Ishikawa (cell line): ENCODE data around the gene CLDND2.

Experiments used
- CEBPB ChIP-seq: IDR thresholded peaks from 2 replicates; pipeline ENCODE4 v1.6.1; 2012
- CREB1 ChIP-seq: IDR thresholded peaks from 2 replicates; pipeline ENCODE4 v1.6.1; 2012; ENCODE audit warnings: low read depth
- EGR1 ChIP-seq: IDR thresholded peaks from 2 replicates; pipeline ENCODE4 v1.6.1; 2012
- EP300 ChIP-seq: IDR thresholded peaks from 2 replicates; pipeline ENCODE4 v1.6.1; 2012; ENCODE audit warnings: borderline replicate concordance
- FOXM1 ChIP-seq: IDR thresholded peaks from 2 replicates; pipeline ENCODE4 v1.6.1; 2012; ENCODE audit warnings: low read depth, borderline replicate concordance
- NFIC ChIP-seq: IDR thresholded peaks from 2 replicates; pipeline ENCODE4 v1.6.1; 2012
- RAD21 ChIP-seq: IDR thresholded peaks from 2 replicates; pipeline ENCODE4 v1.6.1; 2012; ENCODE audit warnings: low read depth
- TAF1 ChIP-seq: IDR thresholded peaks from 2 replicates; pipeline ENCODE4 v1.6.1; 2012; ENCODE audit warnings: low read depth, mild to moderate bottlenecking
- TCF12 ChIP-seq: IDR thresholded peaks from 2 replicates; pipeline ENCODE4 v1.6.1; 2012; ENCODE audit warnings: low read depth
- TEAD4 ChIP-seq: IDR thresholded peaks from 2 replicates; pipeline ENCODE4 v1.6.1; 2012
- YY1 ChIP-seq: IDR thresholded peaks from 2 replicates; pipeline ENCODE4 v1.6.1; 2012; ENCODE audit warnings: low read depth
- ZBTB7A ChIP-seq: IDR thresholded peaks from 2 replicates; pipeline ENCODE4 v1.6.1; 2012; ENCODE audit warnings: low read depth
- TF ChIP-seq, protein P1 (sequence below): IDR thresholded peaks from 2 replicates; pipeline ENCODE4 v1.6.1; 2012
- TF ChIP-seq, protein P2 (sequence below): IDR thresholded peaks from 2 replicates; pipeline ENCODE4 v1.6.1; 2012
- TF ChIP-seq, protein P3 (sequence below): IDR thresholded peaks from 2 replicates; pipeline ENCODE4 v1.6.1; 2012; ENCODE audit warnings: low read depth, mild to moderate bottlenecking

CLDND2 gene

DNA sequence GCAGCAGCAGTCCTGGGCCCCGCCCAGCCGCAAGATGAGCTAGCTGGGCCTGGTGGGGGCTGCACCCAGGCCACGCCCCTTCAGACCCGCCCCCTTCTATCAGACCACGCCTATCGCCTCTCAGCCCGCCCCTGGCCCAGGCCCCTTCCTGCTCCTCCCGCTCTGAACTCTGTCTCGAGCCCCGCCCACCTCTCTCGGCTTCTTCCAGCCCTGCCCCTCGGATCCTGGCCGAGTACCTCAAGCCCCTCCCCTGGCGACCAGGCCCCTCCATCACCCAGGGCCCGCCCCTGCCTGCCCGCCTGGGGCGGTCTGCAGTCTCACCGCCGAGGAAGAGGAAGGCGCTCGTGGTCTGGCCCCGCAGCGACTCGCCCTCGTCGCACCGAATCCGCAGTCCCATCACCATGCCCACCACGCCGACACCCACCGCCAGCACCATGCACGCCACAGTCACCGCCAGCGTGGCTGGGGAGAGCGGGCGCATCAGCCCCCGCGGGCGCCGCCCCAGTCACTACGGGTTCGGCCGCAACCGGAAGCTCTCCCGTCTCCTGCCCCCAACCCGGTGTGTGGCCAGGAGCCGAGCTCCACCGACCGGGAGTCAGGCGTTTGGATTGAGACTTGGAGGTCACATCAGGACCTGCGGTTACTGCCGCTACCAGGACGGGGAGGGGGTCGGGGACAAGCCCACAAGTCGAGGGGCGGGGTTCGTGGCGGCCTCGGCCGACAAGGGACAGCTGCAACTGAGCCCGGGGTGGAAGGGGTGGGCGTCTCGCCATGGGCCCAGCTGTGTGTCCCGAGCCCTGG, 1.0 kb downstream of the CLDND2 start:
- TF ChIP-seq ZBTB7A (peak; percentile 12; the same call in 1 of the 2 replicates), EP300 (no peak), TCF12 (no peak; the same call in 1 of the 2 replicates), CEBPB (no peak), CREB1 (no peak), NFIC (no peak), EGR1 (no peak)
- TF ChIP-seq, protein P1, sequence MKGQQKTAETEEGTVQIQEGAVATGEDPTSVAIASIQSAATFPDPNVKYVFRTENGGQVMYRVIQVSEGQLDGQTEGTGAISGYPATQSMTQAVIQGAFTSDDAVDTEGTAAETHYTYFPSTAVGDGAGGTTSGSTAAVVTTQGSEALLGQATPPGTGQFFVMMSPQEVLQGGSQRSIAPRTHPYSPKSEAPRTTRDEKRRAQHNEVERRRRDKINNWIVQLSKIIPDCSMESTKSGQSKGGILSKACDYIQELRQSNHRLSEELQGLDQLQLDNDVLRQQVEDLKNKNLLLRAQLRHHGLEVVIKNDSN: no peak
- TF ChIP-seq, protein P2, sequence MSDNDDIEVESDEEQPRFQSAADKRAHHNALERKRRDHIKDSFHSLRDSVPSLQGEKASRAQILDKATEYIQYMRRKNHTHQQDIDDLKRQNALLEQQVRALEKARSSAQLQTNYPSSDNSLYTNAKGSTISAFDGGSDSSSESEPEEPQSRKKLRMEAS: peak; percentile 62

DNA sequence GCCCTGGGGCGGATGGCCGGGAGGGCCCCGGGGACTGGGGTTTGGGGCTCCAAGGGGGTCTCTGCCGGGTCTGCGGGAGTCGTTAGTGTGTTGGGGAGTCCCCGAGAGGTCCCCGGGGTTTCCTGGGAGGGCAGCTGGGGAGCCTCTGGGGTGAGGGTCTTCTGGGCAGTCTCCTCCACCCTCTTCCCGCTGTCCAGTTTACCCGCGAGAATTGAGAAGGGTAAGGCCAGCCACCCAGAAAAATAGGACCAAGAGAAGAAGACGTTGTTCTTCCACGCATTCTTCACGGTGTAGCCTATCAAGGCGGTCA, 1.6 kb downstream of the CLDND2 start:
- TF ChIP-seq, protein P3, sequence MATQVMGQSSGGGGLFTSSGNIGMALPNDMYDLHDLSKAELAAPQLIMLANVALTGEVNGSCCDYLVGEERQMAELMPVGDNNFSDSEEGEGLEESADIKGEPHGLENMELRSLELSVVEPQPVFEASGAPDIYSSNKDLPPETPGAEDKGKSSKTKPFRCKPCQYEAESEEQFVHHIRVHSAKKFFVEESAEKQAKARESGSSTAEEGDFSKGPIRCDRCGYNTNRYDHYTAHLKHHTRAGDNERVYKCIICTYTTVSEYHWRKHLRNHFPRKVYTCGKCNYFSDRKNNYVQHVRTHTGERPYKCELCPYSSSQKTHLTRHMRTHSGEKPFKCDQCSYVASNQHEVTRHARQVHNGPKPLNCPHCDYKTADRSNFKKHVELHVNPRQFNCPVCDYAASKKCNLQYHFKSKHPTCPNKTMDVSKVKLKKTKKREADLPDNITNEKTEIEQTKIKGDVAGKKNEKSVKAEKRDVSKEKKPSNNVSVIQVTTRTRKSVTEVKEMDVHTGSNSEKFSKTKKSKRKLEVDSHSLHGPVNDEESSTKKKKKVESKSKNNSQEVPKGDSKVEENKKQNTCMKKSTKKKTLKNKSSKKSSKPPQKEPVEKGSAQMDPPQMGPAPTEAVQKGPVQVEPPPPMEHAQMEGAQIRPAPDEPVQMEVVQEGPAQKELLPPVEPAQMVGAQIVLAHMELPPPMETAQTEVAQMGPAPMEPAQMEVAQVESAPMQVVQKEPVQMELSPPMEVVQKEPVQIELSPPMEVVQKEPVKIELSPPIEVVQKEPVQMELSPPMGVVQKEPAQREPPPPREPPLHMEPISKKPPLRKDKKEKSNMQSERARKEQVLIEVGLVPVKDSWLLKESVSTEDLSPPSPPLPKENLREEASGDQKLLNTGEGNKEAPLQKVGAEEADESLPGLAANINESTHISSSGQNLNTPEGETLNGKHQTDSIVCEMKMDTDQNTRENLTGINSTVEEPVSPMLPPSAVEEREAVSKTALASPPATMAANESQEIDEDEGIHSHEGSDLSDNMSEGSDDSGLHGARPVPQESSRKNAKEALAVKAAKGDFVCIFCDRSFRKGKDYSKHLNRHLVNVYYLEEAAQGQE: no peak
- TF ChIP-seq ZBTB7A: peak; percentile 68; the same call in 1 of the 2 replicates
- TF ChIP-seq FOXM1: no peak
- TF ChIP-seq, protein P2: no peak
- no peak for TF ChIP-seq YY1

DNA sequence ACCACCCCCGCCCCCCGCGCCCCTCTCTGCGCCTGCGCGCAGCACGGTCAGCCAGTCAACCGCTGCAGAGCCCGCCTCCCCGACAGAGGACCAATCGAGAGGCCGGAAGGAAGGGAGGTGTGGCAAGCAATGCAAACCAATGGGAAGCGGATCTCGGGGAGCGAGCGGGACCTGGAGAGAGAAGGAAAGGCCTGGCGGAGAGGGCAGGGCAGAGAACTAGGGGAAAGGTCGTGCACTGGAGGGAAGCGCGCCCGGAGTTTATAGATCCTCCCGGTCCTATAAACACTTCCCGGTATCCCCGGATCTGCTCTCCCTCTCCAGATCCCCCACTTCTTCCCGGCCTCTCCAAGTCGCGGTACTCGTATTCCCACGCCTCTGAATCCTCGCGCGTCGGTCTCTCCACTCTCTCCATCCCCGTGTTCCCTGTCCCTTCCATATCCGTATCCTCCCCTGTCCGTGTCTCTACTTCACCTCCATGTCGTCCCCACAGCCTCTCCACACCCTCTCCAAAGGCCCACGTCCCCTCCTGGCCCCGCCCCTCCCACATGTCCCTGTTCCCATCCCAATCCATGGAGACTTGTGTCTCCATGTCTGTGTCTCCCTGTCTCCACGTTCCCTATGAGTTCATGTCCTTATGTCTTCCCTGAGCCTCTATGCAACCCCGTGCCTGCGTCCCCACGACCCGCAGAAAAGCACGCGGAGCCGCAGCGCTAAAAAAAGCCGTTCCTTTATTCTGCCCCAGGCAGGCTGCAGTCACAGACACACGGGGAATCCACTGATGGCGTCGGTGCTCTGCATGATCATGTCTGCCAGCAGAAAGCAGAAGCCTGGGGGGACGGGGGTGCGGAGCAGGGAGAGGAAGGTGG, 2.2 kb downstream of the CLDND2 start:
- TF ChIP-seq, protein P2: peak; percentile 22
- TF ChIP-seq, protein P1: no peak
- TF ChIP-seq CREB1: no peak
- peak; percentile 24; the same call in 1 of the 2 replicates for TF ChIP-seq TCF12
- TF ChIP-seq, protein P3: no peak
- no peak for TF ChIP-seq TAF1

DNA sequence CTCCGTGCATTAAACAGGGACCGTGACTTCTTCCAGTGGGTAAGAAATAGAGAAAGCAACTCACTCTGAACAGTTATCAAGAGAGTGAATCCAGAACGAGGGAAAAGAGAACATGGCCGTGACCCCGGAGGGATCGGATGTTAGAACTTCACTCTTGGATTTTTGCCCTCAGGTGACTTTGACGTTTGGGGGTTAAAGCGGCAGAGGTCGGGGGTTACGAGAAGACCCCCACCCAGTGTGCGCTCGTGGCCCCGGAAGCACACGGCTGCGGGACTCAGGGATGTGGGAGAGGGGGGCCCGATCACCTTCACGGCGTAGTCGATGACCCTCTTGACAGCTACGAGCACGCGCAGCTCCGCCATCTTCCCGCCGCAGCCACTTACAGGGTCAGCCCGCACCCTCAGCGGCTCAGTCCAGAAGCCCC, 2.8 kb downstream of the CLDND2 start, which contains the start of gene ETFB:
Gene ETFB (minus strand): TSS at position 424 of the 424 bp plus-strand sequence. CDS start 62 bp downstream, at position 362.
- TF ChIP-seq EGR1 (no peak), TCF12 (no peak), EP300 (no peak), TEAD4 (no peak), RAD21 (no peak), CREB1 (no peak), YY1 (peak; percentile 83), NFIC (no peak), CEBPB (no peak), TAF1 (peak; percentile 61; the same call in 1 of the 2 replicates), FOXM1 (no peak), ZBTB7A (peak; percentile 91)
- TF ChIP-seq, protein P2: peak; percentile 72
- TF ChIP-seq, protein P3: no peak
- TF ChIP-seq, protein P1: no peak
